Activated CD8-positive, alpha-beta memory T cell treated with anti-CD3 and anti-CD28 coated beads, Interleukin-2, amount 50 U/mL, for 24 hours (primary cell): ENCODE measurements around the gene CSNK2A1.
"Not testable (repeated sequence)": the region's sequence is repeated elsewhere in the genome, so short reads cannot be mapped to it uniquely, and the experiment has no call there.

Source experiments
- DNase-seq: peaks from one replicate; pipeline ENCODE4 v3.0.0-alpha.2; 2020; ENCODE audit errors: extremely low read depth

CSNK2A1 gene

GRCh38 chr20:483815-484644 lies 59.6 kb downstream of the CSNK2A1 start:
- DNase-seq: no peak

GRCh38 chr20:481167-481566 lies 62.4 kb downstream of the CSNK2A1 start:
- no peak for DNase-seq

- no peak for DNase-seq
Observed at GRCh38 chr20:480044-480443, 63.5 kb downstream of the CSNK2A1 start.

GRCh38 chr20:479487-479886 lies 64.1 kb downstream of the CSNK2A1 start:
- no peak for DNase-seq

GRCh38 chr20:478949-479429 lies 64.6 kb downstream of the CSNK2A1 start:
- peak; percentile 5 for DNase-seq

- DNase-seq: no peak
Observed at GRCh38 chr20:478010-478948, 65.3 kb downstream of the CSNK2A1 start.

GRCh38 chr20:476561-477249 lies 66.9 kb downstream of the CSNK2A1 start:
- DNase-seq: not testable (repeated sequence)

GRCh38 chr20:475463-476357 lies 67.9 kb downstream of the CSNK2A1 start:
- DNase-seq: no peak

- no peak for DNase-seq
Observed at GRCh38 chr20:474581-474980, 69.0 kb downstream of the CSNK2A1 start.

- DNase-seq: no peak
Observed at GRCh38 chr20:472889-473292, 70.7 kb downstream of the CSNK2A1 start.

- DNase-seq: no peak
Observed at GRCh38 chr20:472137-472846, 71.3 kb downstream of the CSNK2A1 start.

- no peak for DNase-seq
Observed at GRCh38 chr20:469746-470490, 73.7 kb downstream of the CSNK2A1 start.

GRCh38 chr20:467755-468154 lies 75.8 kb downstream of the CSNK2A1 start:
- no peak for DNase-seq

- peak; percentile 47 for DNase-seq
Observed at GRCh38 chr20:462199-462991, 81.2 kb downstream of the CSNK2A1 start, which contains the start of gene TBC1D20. Gene TBC1D20 (minus strand): TSS chr20:462533. CDS start chr20:462405, 128 bp downstream.

GRCh38 chr20:461254-462198 lies 82.1 kb downstream of the CSNK2A1 start:
- no peak for DNase-seq

- DNase-seq: no peak
Observed at GRCh38 chr20:460707-461106, 82.9 kb downstream of the CSNK2A1 start.

GRCh38 chr20:460180-460579 lies 83.4 kb downstream of the CSNK2A1 start:
- DNase-seq: no peak
